Stimulated activated CD8-positive, alpha-beta memory T cell treated with anti-CD3 and anti-CD28 coated beads, Interleukin-4, amount 100 ng/mL, for 24 hours (primary cell): ENCODE measurements around the gene SPATA31D3.
"Not testable (repeated sequence)": the region's sequence is repeated elsewhere in the genome, so short reads cannot be mapped to it uniquely, and the experiment has no call there.

Experiments used
- DNase-seq: peaks from one replicate; pipeline ENCODE4 v3.0.0-alpha.2; 2020; ENCODE audit warnings: low read depth

The SPATA31D3 gene

GRCh38 chr9:81979196-81979595, 35.9 kb downstream of the SPATA31D3 start:
- no peak for DNase-seq

GRCh38 chr9:81980568-81980967, 37.3 kb downstream of the SPATA31D3 start:
- no peak for DNase-seq

- no peak for DNase-seq
Measured at GRCh38 chr9:81981883-81982282, 38.6 kb downstream of the SPATA31D3 start.

GRCh38 chr9:81984928-81985327, 41.6 kb downstream of the SPATA31D3 start:
- no peak for DNase-seq

- DNase-seq, result no peak
Measured at GRCh38 chr9:81986051-81986450, 42.8 kb downstream of the SPATA31D3 start.

- DNase-seq, result not testable (repeated sequence)
Measured at GRCh38 chr9:81988472-81988871, 45.2 kb downstream of the SPATA31D3 start, which contains the start of gene SPATA31D1. Gene SPATA31D1, plus strand, starts transcription at chr9:81988772. Its CDS starts 47 bp downstream, at chr9:81988819.

- no peak for DNase-seq
Measured at GRCh38 chr9:81989700-81990099, 46.4 kb downstream of the SPATA31D3 start.

GRCh38 chr9:81993656-81994055, 50.4 kb downstream of the SPATA31D3 start:
- no peak for DNase-seq
